GM23248 (cell line): ENCODE results near the gene CAPN13.

Source experiments
- EZH2 ChIP-seq: fragments of 200-600 bp; sonication (generic); IDR thresholded peaks from 2 replicates; pipeline ENCODE4 v1.6.1; 2018; ENCODE audit warnings: antibody characterized with exemption, mild to moderate bottlenecking; ENCODE audit not compliant: insufficient read depth, poor library complexity, severe bottlenecking
- EZH2phosphoT487 ChIP-seq: fragments of 200-600 bp; sonication (generic); IDR thresholded peaks from 2 replicates; pipeline ENCODE4 v1.6.1; 2018; ENCODE audit warnings: antibody characterized with exemption, moderate library complexity, mild to moderate bottlenecking, low read depth; ENCODE audit not compliant: insufficient read depth

DNA sequence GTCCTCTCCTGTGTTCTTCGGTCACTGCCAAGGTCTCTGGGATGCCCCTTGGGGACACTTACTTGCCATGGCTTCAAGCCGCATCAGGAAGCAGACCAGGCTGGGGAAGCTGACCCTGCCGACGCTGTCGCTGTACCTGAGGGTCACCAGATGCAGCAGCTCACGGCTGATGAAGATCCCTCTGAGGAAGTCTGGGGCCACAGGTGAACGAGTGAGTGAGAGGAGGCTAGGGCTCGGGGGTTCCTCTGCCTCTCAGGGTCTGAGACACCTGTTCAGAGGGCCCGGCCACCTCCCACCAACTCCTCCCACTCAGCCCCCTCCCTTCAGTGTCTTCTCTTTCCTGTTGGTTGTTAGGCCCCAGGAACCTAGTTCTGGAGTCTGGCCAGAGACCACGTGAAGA lies 74.9 kb downstream of the CAPN13 start:
- TF ChIP-seq EZH2phosphoT487: no peak
- TF ChIP-seq EZH2: no peak
